ENCODE measurements around the gene LYRM2.
A peak's percentile ranks its signal among the peaks of the same experiment; 100 is the strongest.

The LYRM2 gene

GRCh38 chr6:89553431-89553830, 85.1 kb downstream of the LYRM2 start:
- no peak for DNase-seq

GRCh38 chr6:89547281-89547680, 91.3 kb downstream of the LYRM2 start:
- DNase-seq = no peak

- DNase-seq = no peak
These were observed 95.7 kb downstream of the LYRM2 start for GRCh38 chr6:89542866-89543265.

- DNase-seq = no peak
These were observed 96.3 kb downstream of the LYRM2 start for GRCh38 chr6:89542081-89542857.

- DNase-seq = no peak
These were observed 98.8 kb downstream of the LYRM2 start for GRCh38 chr6:89539779-89540178.

GRCh38 chr6:89536231-89536630, 102.3 kb downstream of the LYRM2 start:
- no peak for DNase-seq

GRCh38 chr6:89530982-89531381, 107.6 kb downstream of the LYRM2 start:
- DNase-seq = no peak

GRCh38 chr6:89528866-89529265, 109.7 kb downstream of the LYRM2 start:
- no peak for DNase-seq

GRCh38 chr6:89527634-89528033, 110.9 kb downstream of the LYRM2 start:
- DNase-seq = peak in 1 of 2 experiments; percentile 20

GRCh38 chr6:89526563-89526869, 112.0 kb downstream of the LYRM2 start:
- DNase-seq = no peak

- DNase-seq = no peak
These were observed 112.6 kb downstream of the LYRM2 start for GRCh38 chr6:89525786-89526562.

- no peak for DNase-seq
These were observed 115.8 kb downstream of the LYRM2 start for GRCh38 chr6:89522778-89523177.

- no peak for DNase-seq
These were observed 117.8 kb downstream of the LYRM2 start for GRCh38 chr6:89520736-89521135.

- no peak for DNase-seq
These were observed 120.0 kb downstream of the LYRM2 start for GRCh38 chr6:89518352-89519055.

Data from SW 1271 (cell line).